ENCODE measurements around the gene CCDC181. TPM values are rescaled to one million over a fixed set of nuclear protein-coding genes. Genes with fewer than 3 reads are reported as not detected.

Gene CCDC181
- total and polyA plus RNA-seq, 2 of the 8 experiments (the other 6 are each of a cell fraction or from before 2014, with no cell fraction given) = 1.2 to 3.7 TPM

DNA sequence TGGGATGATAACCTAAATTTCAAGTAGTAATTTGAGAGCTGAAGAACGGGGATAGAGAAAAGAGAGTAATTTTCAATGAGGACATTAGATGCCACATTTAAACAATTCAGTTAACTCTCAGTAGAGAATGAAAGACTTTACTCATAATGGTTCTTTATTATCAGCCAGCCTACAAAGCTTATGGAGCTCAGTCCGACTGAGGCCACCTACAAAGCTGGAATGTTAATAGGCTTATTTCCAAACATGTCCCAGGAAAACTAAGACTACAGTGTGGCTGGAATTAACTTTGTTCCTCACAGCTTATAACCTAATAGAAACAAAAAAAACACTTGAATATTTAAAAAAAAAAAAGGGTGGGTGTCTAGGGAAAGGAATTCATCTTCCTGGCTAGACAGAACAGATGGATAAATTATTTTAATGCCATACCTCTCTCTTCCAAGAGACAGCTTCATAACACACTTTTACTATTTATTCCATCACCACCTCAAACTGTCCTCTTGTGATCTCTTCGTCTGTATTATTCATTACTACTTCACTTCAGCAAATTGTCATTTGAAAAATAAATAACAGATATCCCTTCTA, 48.6 kb upstream of the CCDC181 start:
- Histone ChIP-seq H3K56ac (replicated peaks; ENCODE audit: insufficient read length, low read depth, low read length) (no peak overlapping the region), H4K91ac (replicated peaks; ENCODE audit: insufficient read length, low read length) (no peak overlapping the region), H3K36me3 (ENCODE audit: control insufficient read depth in 2 of 4, insufficient read depth in 4 of 4, low read length in 3 of 4) (peaks cover 2 to 10% (median 7%) of the 10 kb centered on the region in 4 experiments; a peak in 5 of 8 replicates), H3K27me3 (replicated peaks in 1 of 4; ENCODE audit: control insufficient read depth in 3 of 4, extremely low read depth in 1 of 4, insufficient read depth in 3 of 4, low read length in 3 of 4) (no peaks in the 10 kb centered on the region), H4K8ac (ENCODE audit: extremely low read depth, insufficient read depth, low read length) (no peak overlapping the region), H2BK5ac (ENCODE audit: low read depth, low read length) (no peak overlapping the region), H4K5ac (ENCODE audit: insufficient read length, low read depth, low read length) (no peak overlapping the region), H3K14ac (ENCODE audit: insufficient read length) (no peak overlapping the region), H3K79me1 (ENCODE audit: low read depth, low read length) (peaks cover 4% of the 10 kb centered on the region; the same call in 1 of the 2 replicates), H3K9ac (replicated peaks in 1 of 4; ENCODE audit: extremely low read depth in 1 of 4, low read depth in 3 of 4, low read length in 3 of 4) (no peak overlapping the region), H2BK12ac (ENCODE audit: low read depth, low read length) (no peak overlapping the region), H2AK5ac (ENCODE audit: low read depth, low read length) (no peak overlapping the region), H3K4me3 (ENCODE audit: extremely low read depth in 1 of 4, insufficient read depth in 2 of 4, low read depth in 3 of 4, low read length in 4 of 4) (no peak overlapping the region), H3K27ac (ENCODE audit: low read depth, low read length) (no peak overlapping the region), H2BK15ac (ENCODE audit: low read length) (no peak overlapping the region), H2BK20ac (ENCODE audit: low read length) (no peak overlapping the region), H3K4me2 (ENCODE audit: insufficient read depth in 1 of 2, low read depth in 2 of 2, low read length in 2 of 2) (no peak overlapping the region), H3K18ac (ENCODE audit: extremely low read depth, low read length) (no peak overlapping the region), H3K23ac (ENCODE audit: insufficient read length) (no peak overlapping the region), H3K9me3 (ENCODE audit: insufficient read depth in 2 of 2, low read depth in 1 of 2, low read length in 1 of 2) (no peaks in the 10 kb centered on the region), H3K23me2 (ENCODE audit: low read depth, low read length) (no peaks in the 10 kb centered on the region), H2BK120ac (replicated peaks; ENCODE audit: low read depth, low read length) (no peak overlapping the region), H2AFZ (ENCODE audit: low read length) (no peak overlapping the region), H3K79me2 (ENCODE audit: control insufficient read depth in 1 of 2, insufficient read depth in 2 of 2, low read length in 2 of 2) (peaks cover 0 to 44% of the 10 kb centered on the region in 2 experiments; a peak in 3 of 4 replicates), H3K4me1 (replicated peaks in 1 of 4; ENCODE audit: control insufficient read depth in 3 of 4, insufficient read depth in 4 of 4, low read length in 3 of 4) (peaks cover 0 to 14% (median 6%) of the 10 kb centered on the region in 4 experiments; a peak in 4 of 7 replicates), H3K4ac (replicated peaks; ENCODE audit: insufficient read length, low read depth, low read length) (no peak overlapping the region), H4K20me1 (replicated peaks in 1 of 2; ENCODE audit: control insufficient read depth in 1 of 2, insufficient read depth in 2 of 2, low read length in 2 of 2) (peaks cover 1 to 2% of the 10 kb centered on the region in 2 experiments)
- FAIRE-seq (no peak), DNase-seq (ENCODE audit: low read depth in 1 of 2, low spot score in 2 of 2) (no peak)
- ChIA-PET POLR2A (ENCODE audit: partially characterized antibody) (interaction anchor here (0.8 kb wide), 1 partner anchor 11 kb away, joined by 4 read pairs; no protein-coding TSS in a partner anchor), CTCF (ENCODE audit: partially characterized antibody) (interaction anchor here (0.6 to 3.0 kb wide), 3 partner anchors 10 to 68 kb away, joined by 3 to 10 read pairs (median 3); no protein-coding TSS in a partner anchor)
- WGBS, 2 experiments (ENCODE audit: extremely low coverage in 1 of 2, insufficient coverage in 1 of 2, insufficient read length in 1 of 2, insufficient replicate concordance in 2 of 2, low coverage in 1 of 2, low lambda C conversion rate in 2 of 2, missing lambda C conversion rate in 1 of 2) = 86% methylated on average over 3 of the region's 3 CpGs; no CpG with 5 or more reads in 1 of the 2 experiments
- no peak for TF ChIP-seq POU5F1 (IDR thresholded peaks at IDR 0.05; ENCODE audit: low read depth, low read length)
- TF ChIP-seq YY1 (IDR thresholded peaks at IDR 0.05; ENCODE audit: low read depth, low read length) = no peak
- no peak for TF ChIP-seq JUND (IDR thresholded peaks at IDR 0.05; ENCODE audit: low read length)
